NCI-H2227 (cell line): ENCODE data around the gene KCNJ16.

Experiments used
- DNase-seq: peaks from one replicate; lab custom pipeline; 2025; ENCODE audit not compliant: unreplicated experiment; lab: John Stamatoyannopoulos, UW

The KCNJ16 gene

DNA sequence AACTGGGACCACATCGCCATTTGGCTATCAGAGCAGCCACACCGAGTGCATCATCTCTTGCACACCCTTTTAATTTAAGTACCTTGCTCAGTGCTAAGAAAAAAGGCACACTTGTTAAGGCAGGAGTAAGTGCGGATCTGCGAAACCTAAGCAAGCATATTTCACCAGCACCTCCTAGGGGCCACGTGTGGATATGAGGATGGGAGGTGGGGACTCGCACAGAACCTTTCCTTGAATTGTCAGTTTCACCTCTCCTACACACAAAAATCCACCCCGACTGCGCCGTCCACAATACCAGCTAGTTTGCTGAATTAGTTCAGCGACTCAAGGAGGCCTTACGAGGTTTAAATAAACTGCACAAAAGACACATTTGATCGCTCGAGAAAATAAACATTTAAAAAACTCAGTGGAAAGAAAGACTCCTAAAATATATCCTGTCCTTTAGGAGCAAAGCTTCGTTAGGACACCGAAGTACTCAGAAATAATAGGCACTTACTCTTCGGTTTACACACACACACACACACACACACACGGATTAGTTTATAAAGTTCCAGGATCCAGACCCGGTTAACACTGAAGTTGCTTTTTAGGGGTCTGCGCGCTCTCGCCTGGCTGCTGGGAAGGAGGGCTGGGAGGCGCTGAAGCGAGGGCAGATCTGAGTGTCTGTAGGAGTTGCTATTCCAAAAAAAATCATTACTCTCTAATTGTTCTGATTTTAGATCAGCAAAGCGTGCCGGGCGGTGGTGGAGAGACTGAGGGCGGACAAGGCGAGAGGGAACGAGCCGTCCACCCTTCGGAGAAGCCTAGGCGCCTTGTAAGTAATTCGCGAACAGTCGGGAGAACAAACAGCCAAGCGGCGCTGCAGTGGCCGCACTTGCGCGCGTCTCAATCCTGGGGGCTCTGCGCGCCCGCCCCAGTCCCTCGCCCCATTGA is 93.3 kb downstream of the KCNJ16 start:
- peak; percentile 48 for DNase-seq

DNA sequence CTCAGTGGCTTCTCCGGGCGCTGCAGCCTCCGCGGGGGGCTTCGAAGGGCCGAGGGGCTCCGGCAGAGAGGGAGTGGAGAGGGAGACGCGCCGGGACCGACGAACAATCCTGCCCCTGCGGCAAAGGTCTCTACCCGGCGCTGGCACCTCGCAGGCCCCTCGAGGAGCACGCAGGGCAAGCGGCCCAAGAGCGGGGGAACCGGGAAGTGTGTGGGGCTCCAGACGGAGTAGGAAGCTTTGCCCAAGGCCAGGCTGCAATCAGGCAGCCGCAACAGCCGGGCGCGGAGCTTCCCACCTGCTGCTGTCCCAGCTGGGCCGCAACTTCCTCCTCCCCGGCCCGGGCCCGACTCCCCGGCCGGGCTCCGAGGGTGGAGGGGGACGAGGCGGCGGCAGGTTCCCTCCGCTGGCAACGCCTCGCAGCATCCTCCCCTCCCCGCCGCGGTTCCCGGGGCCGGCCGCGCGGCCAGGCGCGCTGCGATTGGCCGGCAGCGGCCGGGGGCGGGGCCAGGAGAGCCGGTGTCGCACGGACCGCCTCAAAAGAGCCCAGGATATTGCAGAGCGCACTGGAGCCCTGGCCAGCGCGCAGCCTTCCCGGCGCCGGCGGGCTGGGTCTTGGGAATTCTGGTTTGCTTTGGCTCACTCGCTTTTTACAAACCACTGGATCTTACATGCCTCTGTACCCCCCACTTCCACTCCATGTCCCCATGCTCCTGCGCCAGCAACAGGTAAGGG is 94.1 kb downstream of the KCNJ16 start, which contains the start of gene KCNJ2:
KCNJ2 (plus strand) TSS at position 556 of the 732 bp plus-strand sequence. CDS start 5,508 bp downstream, outside the sequence.
- peak; percentile 86 for DNase-seq

DNA sequence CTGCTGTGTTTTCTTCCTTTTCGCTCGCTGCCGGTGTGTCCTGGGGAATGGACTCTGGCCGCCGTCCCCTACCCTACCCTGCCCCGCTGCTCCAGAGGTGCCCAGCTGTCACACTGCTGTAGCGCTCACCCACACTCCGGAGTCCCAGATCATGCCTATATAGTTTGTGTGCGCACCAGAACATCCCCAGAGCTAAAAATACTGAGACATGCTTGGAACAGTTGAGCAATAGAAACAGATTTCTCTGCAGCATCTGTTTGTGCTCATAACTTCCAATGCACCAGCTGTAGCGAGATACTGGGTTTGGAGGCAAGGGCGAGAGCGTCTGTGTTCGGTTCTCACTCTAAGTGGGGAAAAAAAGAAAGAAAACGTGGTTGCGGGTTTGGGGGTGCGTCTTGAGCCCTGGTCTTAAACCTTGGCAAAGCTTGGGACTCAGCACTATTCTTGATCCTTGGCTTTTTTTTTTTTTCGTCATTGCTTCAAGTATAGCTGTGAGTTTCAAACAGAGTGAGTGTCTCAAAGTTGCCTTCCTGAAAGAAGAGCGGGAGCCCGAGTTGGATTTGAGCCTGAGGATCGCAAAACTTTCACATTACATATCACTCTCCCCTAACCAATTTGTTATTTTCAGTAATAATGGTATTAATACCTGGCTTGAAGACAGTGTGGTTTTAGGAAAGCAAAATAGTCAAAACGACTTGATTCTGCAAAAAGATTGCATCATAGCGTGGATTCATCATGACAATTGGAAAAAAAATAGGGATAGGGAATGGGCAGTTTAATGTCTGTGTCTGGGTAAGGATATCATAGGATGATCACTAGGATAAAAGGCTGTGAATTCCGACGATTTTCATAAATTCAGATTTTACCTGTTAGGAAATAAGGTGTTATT is 94.9 kb downstream of the KCNJ16 start:
- peak; percentile 20 for DNase-seq

DNA sequence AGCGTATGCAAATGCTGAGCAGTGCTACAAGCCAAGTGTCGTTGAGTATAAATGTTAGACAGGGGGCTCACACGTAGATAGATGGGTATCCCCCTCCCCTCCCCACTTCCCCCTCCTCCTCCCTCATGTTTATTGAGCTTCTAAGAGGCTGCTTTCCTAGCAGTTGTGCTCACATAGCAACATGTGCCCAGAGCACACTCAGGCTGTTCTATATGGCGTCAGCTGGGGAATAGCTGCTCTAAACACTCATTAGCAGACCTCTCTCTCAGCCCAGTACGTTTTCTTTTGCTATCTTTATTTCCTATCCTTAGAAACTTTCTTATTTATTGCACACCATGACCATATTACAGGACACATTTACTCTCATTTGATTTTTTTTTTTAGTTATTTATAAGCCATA is 96.1 kb downstream of the KCNJ16 start:
- peak; percentile 14 for DNase-seq

DNA sequence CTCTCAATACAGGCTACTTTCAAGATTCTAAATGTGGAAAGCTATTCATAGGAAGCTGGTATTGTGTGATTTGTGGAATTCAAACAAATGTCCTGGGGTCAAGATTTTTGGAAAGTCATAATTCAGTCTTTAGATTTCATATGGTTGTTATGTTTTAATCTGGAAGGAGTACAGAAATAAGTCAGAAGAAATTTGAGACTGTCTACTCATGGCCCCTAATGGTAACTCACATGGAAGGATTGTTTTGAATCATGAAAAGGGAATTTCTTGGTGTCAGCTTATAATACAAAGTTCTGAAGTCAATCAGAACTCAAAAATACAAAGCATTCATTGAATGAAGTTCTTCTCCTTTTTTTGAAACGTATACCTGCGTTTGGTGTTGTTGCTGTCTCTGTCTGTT is 97.4 kb downstream of the KCNJ16 start:
- no peak for DNase-seq

DNA sequence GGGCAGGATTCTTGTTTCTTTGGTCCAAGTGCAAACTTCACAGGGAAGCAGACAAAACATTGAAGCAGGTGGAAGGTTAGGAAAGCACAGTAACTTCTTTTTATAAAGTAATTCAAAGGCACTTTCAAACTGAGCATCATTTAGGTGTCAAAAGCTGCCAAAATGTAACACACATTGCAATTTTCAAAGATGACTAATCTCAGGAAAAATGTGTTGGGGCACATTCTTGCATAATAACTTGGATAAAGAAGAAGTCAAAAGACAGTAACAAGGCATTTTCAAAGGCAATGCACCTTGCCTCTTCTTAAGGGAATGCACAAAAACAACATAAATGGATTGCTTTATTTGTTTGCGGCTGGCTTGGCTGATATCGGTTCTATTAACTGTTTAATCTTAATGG is 97.9 kb downstream of the KCNJ16 start:
- no peak for DNase-seq

DNA sequence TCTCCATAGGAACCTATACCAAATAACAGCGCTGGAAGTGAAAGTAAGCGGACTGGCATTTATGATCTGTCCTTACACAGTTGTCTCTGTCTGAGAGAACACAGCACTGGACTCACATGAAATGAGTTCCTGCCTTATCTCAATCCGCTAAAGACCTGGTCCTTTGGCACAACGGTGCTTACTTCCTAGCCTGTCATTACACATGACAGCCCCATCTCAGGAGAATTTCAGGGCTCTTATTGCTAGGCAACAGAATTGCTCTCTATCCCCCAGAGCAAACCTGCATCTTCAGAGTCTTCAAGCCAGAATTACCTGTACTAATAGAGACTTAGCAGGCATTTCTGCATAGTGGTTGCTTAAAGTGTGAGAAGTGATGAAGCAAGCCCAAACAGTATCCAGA is 98.7 kb downstream of the KCNJ16 start:
- no peak for DNase-seq

DNA sequence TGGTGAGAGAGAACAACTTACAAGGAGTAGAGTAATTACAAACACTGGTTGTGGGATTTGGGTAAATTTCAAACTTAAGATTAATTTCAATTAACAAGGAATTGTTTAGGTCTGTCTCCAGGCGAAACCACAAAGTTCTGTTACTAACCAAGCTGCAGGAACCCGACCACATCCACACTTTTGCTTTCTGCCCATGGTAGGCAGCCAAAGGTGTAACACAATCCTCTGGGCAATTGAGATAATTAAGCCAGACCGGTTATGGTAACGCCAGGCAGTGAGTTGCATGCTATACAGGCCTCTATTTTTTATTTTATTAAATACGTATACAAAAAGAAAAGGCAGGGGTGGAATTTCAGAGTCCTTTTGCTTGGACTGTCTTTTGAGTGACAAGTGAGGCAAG is 106.4 kb downstream of the KCNJ16 start:
- DNase-seq = no peak

DNA sequence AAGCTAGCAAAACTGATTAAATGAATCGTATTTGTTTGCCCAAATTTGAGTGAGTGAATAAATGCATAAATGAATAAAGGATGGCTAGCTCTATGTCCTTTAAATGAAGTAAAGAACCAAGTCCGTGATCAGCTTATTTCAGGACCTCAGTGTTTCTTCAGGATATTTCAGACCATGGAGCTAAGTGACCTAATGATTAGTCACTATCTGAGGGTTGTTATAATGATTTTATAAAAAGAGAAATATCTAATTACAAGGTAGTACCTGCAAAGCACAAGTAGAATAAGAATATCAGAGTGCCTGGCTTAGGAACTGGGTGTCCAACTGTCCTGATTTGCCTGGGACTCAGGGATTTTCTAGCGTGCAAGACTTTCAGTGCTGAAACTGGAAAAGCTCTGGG is 106.8 kb downstream of the KCNJ16 start:
- DNase-seq = no peak

DNA sequence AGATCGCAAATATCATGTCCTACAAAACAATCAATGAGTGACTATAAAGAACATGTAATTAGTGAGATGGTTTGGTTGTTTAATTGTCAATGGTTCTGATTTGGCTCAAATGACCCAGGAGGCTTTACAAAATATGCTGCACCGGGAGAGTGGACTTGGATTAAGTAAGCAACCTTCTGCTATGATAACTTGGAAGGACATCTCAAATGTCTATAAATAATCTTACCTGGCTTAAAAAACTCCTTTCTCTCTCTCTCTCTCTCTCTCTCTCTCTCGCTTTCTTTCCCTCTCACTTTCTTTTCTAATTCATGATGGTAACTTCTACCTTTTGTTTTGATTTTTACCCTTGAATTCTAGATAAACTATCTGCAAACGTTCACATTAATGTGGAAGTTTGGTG is 108.5 kb downstream of the KCNJ16 start:
- DNase-seq = no peak

DNA sequence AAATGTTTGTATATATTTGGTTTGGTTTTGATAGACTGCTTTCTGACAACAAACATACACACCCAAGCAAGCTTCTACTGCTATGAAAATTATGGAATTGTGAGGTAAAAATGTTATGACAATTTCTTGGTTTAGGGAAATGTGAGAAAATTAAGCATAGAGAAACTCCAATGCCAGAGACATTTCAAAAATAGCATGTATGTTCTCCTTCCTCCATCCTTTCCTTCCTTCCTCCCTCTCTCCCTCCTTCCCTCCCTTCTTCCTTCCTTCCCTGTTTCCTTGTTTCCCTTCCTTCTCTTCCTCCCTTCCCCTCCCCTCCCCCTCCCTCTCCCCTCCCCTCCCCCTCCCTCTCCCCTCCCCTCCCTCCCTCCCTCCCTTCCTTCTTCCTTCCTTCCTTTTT is 109.2 kb downstream of the KCNJ16 start:
- DNase-seq = no peak

DNA sequence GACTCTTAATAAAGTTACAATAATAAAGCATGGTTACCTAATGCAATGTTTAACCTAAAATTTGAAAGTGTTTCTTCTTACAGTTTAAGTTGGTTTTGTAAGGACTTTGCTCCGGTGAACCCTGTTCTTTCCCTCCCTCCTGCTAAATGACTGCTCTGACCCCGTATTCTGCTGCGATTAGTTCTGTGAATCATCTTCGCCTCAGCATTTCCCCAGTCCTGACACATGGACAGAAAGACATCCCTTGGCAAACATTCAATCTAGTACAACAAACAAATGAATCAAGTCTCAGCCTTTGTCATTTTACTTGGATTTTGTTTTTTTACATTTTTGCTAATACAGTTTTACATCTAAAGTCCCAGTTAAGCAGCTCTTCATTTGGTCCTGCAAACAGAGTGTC is 109.7 kb downstream of the KCNJ16 start:
- no peak for DNase-seq
